WTC11 (cell line): ENCODE measurements around the gene COMMD6. TPM values are rescaled to one million over a fixed set of nuclear protein-coding genes. Genes with fewer than 3 reads are reported as not detected.

Experiments used
- ATAC-seq: fragments of 200-7000 bp; cut with Tn5 transposase; 2 replicates; pipeline ENCODE4 v1.10.0; 2021; ENCODE audit warnings: mild to moderate bottlenecking, moderate library complexity
- CTCF ChIA-PET: fragments of 300-600 bp; sonication (Branson Sonifier 250); formaldehyde crosslinking; loops from one replicate; lab custom pipeline; 2021; ENCODE audit warnings: antibody characterized with exemption; lab: Charles Lee
- POLR2A ChIA-PET: fragments of 350-600 bp; sonication (Branson Sonifier 250); formaldehyde crosslinking; loops from one replicate; lab custom pipeline; 2021; ENCODE audit warnings: antibody characterized with exemption; lab: Charles Lee
- DNase-seq: peaks from one replicate; pipeline ENCODE4 v3.0.0; 2021; ENCODE audit warnings: low spot score
- H3K27ac Mint-ChIP-seq: 2 replicates; pipeline ENCODE4 v1.8.0; 2021; ENCODE audit warnings: mixed read lengths
- H3K27me3 Mint-ChIP-seq: 2 replicates; pipeline ENCODE4 v1.8.0; 2021; ENCODE audit warnings: low read depth, mild to moderate bottlenecking, moderate library complexity, mixed read lengths
- H3K36me3 Mint-ChIP-seq: 2 replicates; pipeline ENCODE4 v1.8.0; 2021; ENCODE audit warnings: mixed read lengths
- H3K4me1 Mint-ChIP-seq: 2 replicates; pipeline ENCODE4 v1.8.0; 2022; ENCODE audit warnings: mixed read lengths
- H3K4me3 Mint-ChIP-seq: 2 replicates; pipeline ENCODE4 v1.8.0; 2021; ENCODE audit warnings: mild to moderate bottlenecking, moderate library complexity, mixed read lengths
- H3K9me3 Mint-ChIP-seq: 2 replicates; pipeline ENCODE4 v1.8.0; 2021; ENCODE audit warnings: mixed read lengths
- ATF6 ChIP-seq: sonication (generic); formaldehyde crosslinking; IDR thresholded peaks from 2 replicates; pipeline ENCODE4 v1.8.1; 2023; ENCODE audit warnings: mild to moderate bottlenecking, missing genetic modification reagents
- CDX4 ChIP-seq: fragments of 250-450 bp; sonication (Bioruptor Pico); IDR thresholded peaks from 2 replicates; pipeline ENCODE4 v1.9.0; 2021; ENCODE audit warnings: moderate library complexity, mild to moderate bottlenecking, inconsistent platforms, borderline replicate concordance
- EMX1 ChIP-seq: fragments of 250-450 bp; sonication (Bioruptor Pico); IDR thresholded peaks from 2 replicates; pipeline ENCODE4 v1.8.0; 2021; ENCODE audit warnings: mild to moderate bottlenecking
- FOXJ3 ChIP-seq: sonication (generic); formaldehyde crosslinking; IDR thresholded peaks from 2 replicates; pipeline ENCODE4 v1.9.0; 2021; ENCODE audit warnings: missing genetic modification reagents, mild to moderate bottlenecking, borderline replicate concordance
- FOXK1 ChIP-seq: sonication (generic); formaldehyde crosslinking; IDR thresholded peaks from 2 replicates; pipeline ENCODE4 v1.8.0; 2022; ENCODE audit warnings: mild to moderate bottlenecking, moderate library complexity, missing genetic modification reagents
- FOXP4 ChIP-seq: sonication (generic); formaldehyde crosslinking; IDR thresholded peaks from 2 replicates; pipeline ENCODE4 v1.8.0; 2022; ENCODE audit warnings: mild to moderate bottlenecking, missing genetic modification reagents
- GABPB1 ChIP-seq: sonication (generic); formaldehyde crosslinking; IDR thresholded peaks from 2 replicates; pipeline ENCODE4 v1.8.1; 2023; ENCODE audit warnings: mild to moderate bottlenecking, missing genetic modification reagents
- JAZF1 ChIP-seq: fragments of 250-450 bp; sonication (Bioruptor Pico); IDR thresholded peaks from 2 replicates; pipeline ENCODE4 v1.9.0; 2021; ENCODE audit warnings: moderate library complexity, mild to moderate bottlenecking, inconsistent platforms
- JUN ChIP-seq: sonication (generic); formaldehyde crosslinking; IDR thresholded peaks from 2 replicates; pipeline ENCODE4 v1.8.0; 2023; ENCODE audit warnings: mild to moderate bottlenecking, missing genetic modification reagents
- KAT7 ChIP-seq: sonication (generic); formaldehyde crosslinking; IDR thresholded peaks from 2 replicates; pipeline ENCODE4 v1.8.1; 2023; ENCODE audit warnings: missing genetic modification reagents, mild to moderate bottlenecking, borderline replicate concordance
- MYBL2 ChIP-seq: sonication (generic); formaldehyde crosslinking; IDR thresholded peaks from 2 replicates; pipeline ENCODE4 v1.8.1; 2023; ENCODE audit warnings: mild to moderate bottlenecking, moderate library complexity, missing genetic modification reagents
- NFE2L1 ChIP-seq: sonication (generic); formaldehyde crosslinking; IDR thresholded peaks from 2 replicates; pipeline ENCODE4 v1.8.1; 2023; ENCODE audit warnings: missing genetic modification reagents
- NFYB ChIP-seq: sonication (generic); formaldehyde crosslinking; conservative IDR thresholded peaks from 2 replicates; pipeline ENCODE4 v1.8.0; 2022; ENCODE audit warnings: low read depth, missing genetic modification reagents
- OVOL2 ChIP-seq: fragments of 250-450 bp; sonication (Bioruptor Pico); IDR thresholded peaks from 2 replicates; pipeline ENCODE4 v1.9.0; 2021; ENCODE audit warnings: mild to moderate bottlenecking, borderline replicate concordance
- PRRX2 ChIP-seq: fragments of 250-450 bp; sonication (Bioruptor Pico); IDR thresholded peaks from 2 replicates; pipeline ENCODE4 v1.8.0; 2021; ENCODE audit warnings: mild to moderate bottlenecking
- SOX15 ChIP-seq: fragments of 250-450 bp; sonication (Bioruptor Pico); IDR thresholded peaks from 2 replicates; pipeline ENCODE4 v1.9.0; 2021; ENCODE audit warnings: mild to moderate bottlenecking
- SP1 ChIP-seq: sonication (generic); formaldehyde crosslinking; conservative IDR thresholded peaks from 2 replicates; pipeline ENCODE4 v1.8.1; 2022; ENCODE audit warnings: missing genetic modification reagents
- TEAD4 ChIP-seq: sonication (generic); formaldehyde crosslinking; IDR thresholded peaks from 2 replicates; pipeline ENCODE4 v1.8.0; 2022; ENCODE audit warnings: mild to moderate bottlenecking, missing genetic modification reagents
- ZNF263 ChIP-seq: sonication (generic); formaldehyde crosslinking; IDR thresholded peaks from 2 replicates; pipeline ENCODE4 v1.8.1; 2022; ENCODE audit warnings: low read depth, mild to moderate bottlenecking, moderate library complexity, missing genetic modification reagents
- ZNF317 ChIP-seq: sonication (generic); formaldehyde crosslinking; IDR thresholded peaks from 2 replicates; pipeline ENCODE4 v1.8.1; 2023; ENCODE audit warnings: low read depth, mild to moderate bottlenecking, moderate library complexity, missing genetic modification reagents, borderline replicate concordance
- ZNF396 ChIP-seq: fragments of 250-450 bp; sonication (Bioruptor Pico); IDR thresholded peaks from 2 replicates; pipeline ENCODE4 v1.8.0; 2021; ENCODE audit warnings: mild to moderate bottlenecking, moderate library complexity, borderline replicate concordance
- total RNA-seq: library from RNA; stranded (reverse); gene quantifications from 3 replicates; pipeline ENCODE4 v1.2.3, GENCODE V29; 2021
- TF ChIP-seq, protein P1 (sequence below): fragments of 250-450 bp; sonication (Bioruptor Pico); IDR thresholded peaks from 2 replicates; pipeline ENCODE4 v2.1.2; 2022; ENCODE audit warnings: mild to moderate bottlenecking, moderate library complexity
- TF ChIP-seq, protein P2 (sequence below): sonication (generic); formaldehyde crosslinking; IDR thresholded peaks from 2 replicates; pipeline ENCODE4 v1.8.1; 2022; ENCODE audit warnings: mild to moderate bottlenecking, moderate library complexity, missing genetic modification reagents
- TF ChIP-seq, protein P3 (sequence below): fragments of 250-450 bp; sonication (Bioruptor Pico); IDR thresholded peaks from 2 replicates; pipeline ENCODE4 v1.9.0; 2021; ENCODE audit warnings: mild to moderate bottlenecking, borderline replicate concordance

COMMD6 gene
- total RNA-seq, 1 experiment from 2014 or later: 94.6 TPM

GRCh38 chr13:75512253-75512652 is 25.4 kb downstream of the COMMD6 start:
- CTCF ChIA-PET: no interaction called here
- no peaks in the 10 kb centered on the region for H3K36me3 Mint-ChIP-seq
- ATAC-seq: no peak

DNA sequence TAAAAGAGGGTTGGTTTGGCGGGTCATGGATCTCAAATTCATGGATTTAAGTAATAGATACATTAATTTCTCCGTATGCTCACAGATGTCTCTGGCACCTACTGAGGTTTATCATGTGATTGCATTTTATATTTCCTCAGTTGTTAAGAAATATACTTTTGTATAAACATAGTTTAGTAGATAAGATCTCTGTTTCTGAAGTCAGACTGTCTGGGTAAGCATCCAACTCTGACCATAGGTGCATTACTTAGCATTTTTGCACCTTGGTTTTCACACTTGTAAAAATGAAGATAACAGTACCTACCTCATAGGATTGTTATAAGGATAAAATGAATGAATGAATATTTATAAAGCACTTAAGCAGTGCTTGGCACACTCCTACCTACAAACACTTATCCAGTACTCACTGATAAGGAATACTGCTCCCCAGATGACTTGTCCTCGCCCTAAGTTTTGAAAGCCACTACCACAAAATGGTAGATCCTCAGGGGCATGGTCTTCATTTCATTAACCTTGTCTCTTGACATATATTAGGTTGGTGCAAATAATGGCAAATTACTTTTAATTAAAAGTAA is 26.5 kb downstream of the COMMD6 start:
- H3K4me1 Mint-ChIP-seq: no peaks in the 10 kb centered on the region
- no peak overlapping the region for H3K4me3 Mint-ChIP-seq
- no peaks in the 10 kb centered on the region for H3K27me3 Mint-ChIP-seq
- peaks cover 3% of the 10 kb centered on the region for H3K9me3 Mint-ChIP-seq
- no peaks in the 10 kb centered on the region for H3K36me3 Mint-ChIP-seq
- no peak overlapping the region for H3K27ac Mint-ChIP-seq
- TF ChIP-seq MYBL2 (no peak), ATF6 (no peak), FOXP4 (CRISPR knock-in tag) (no peak), ZNF396 (CRISPR knock-in tag) (no peak), JAZF1 (CRISPR knock-in tag) (no peak)
- TF ChIP-seq, protein P1, sequence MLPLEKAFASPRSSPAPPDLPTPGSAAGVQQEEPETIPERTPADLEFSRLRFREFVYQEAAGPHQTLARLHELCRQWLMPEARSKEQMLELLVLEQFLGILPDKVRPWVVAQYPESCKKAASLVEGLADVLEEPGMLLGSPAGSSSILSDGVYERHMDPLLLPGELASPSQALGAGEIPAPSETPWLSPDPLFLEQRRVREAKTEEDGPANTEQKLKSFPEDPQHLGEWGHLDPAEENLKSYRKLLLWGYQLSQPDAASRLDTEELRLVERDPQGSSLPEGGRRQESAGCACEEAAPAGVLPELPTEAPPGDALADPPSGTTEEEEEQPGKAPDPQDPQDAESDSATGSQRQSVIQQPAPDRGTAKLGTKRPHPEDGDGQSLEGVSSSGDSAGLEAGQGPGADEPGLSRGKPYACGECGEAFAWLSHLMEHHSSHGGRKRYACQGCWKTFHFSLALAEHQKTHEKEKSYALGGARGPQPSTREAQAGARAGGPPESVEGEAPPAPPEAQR (CRISPR knock-in tag): no peak
- TF ChIP-seq, protein P2, sequence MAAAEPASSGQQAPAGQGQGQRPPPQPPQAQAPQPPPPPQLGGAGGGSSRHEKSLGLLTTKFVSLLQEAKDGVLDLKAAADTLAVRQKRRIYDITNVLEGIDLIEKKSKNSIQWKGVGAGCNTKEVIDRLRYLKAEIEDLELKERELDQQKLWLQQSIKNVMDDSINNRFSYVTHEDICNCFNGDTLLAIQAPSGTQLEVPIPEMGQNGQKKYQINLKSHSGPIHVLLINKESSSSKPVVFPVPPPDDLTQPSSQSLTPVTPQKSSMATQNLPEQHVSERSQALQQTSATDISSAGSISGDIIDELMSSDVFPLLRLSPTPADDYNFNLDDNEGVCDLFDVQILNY (CRISPR knock-in tag): no peak
- TF ChIP-seq, all 79 proteins: peak for 0
- no peak for DNase-seq
- ATAC-seq: no peak
- CTCF ChIA-PET: no interaction called here
- POLR2A ChIA-PET: no interaction called here

More at GRCh38 chr13:75512253-75512652, 25.4 kb downstream of the COMMD6 start:
- Mint-ChIP-seq H3K4me1 (no peaks in the 10 kb centered on the region), H3K27me3 (no peaks in the 10 kb centered on the region), H3K9me3 (0 out of 2 replicates have a peak, but pooled peaks cover 7% of the 10 kb centered on the region), H3K27ac (no peak overlapping the region), H3K4me3 (no peak overlapping the region)
- DNase-seq: no peak
- TF ChIP-seq PRRX2 (CRISPR knock-in tag) (no peak), SOX15 (CRISPR knock-in tag) (no peak), FOXJ3 (no peak), CDX4 (CRISPR knock-in tag) (no peak), NFE2L1 (CRISPR knock-in tag) (no peak), ZNF317 (CRISPR knock-in tag) (no peak), JUN (CRISPR knock-in tag) (no peak), GABPB1 (CRISPR knock-in tag) (no peak), KAT7 (CRISPR knock-in tag) (no peak), TEAD4 (CRISPR knock-in tag) (no peak), ZNF263 (CRISPR knock-in tag) (no peak), NFYB (CRISPR knock-in tag) (no peak), FOXK1 (CRISPR knock-in tag) (no peak), SP1 (CRISPR knock-in tag) (no peak), EMX1 (CRISPR knock-in tag) (no peak), OVOL2 (CRISPR knock-in tag) (no peak), JAZF1 (CRISPR knock-in tag) (no peak)
- TF ChIP-seq, protein P3, sequence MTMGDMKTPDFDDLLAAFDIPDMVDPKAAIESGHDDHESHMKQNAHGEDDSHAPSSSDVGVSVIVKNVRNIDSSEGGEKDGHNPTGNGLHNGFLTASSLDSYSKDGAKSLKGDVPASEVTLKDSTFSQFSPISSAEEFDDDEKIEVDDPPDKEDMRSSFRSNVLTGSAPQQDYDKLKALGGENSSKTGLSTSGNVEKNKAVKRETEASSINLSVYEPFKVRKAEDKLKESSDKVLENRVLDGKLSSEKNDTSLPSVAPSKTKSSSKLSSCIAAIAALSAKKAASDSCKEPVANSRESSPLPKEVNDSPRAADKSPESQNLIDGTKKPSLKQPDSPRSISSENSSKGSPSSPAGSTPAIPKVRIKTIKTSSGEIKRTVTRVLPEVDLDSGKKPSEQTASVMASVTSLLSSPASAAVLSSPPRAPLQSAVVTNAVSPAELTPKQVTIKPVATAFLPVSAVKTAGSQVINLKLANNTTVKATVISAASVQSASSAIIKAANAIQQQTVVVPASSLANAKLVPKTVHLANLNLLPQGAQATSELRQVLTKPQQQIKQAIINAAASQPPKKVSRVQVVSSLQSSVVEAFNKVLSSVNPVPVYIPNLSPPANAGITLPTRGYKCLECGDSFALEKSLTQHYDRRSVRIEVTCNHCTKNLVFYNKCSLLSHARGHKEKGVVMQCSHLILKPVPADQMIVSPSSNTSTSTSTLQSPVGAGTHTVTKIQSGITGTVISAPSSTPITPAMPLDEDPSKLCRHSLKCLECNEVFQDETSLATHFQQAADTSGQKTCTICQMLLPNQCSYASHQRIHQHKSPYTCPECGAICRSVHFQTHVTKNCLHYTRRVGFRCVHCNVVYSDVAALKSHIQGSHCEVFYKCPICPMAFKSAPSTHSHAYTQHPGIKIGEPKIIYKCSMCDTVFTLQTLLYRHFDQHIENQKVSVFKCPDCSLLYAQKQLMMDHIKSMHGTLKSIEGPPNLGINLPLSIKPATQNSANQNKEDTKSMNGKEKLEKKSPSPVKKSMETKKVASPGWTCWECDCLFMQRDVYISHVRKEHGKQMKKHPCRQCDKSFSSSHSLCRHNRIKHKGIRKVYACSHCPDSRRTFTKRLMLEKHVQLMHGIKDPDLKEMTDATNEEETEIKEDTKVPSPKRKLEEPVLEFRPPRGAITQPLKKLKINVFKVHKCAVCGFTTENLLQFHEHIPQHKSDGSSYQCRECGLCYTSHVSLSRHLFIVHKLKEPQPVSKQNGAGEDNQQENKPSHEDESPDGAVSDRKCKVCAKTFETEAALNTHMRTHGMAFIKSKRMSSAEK (CRISPR knock-in tag): no peak
- POLR2A ChIA-PET: no interaction called here
